Right lobe of liver (tissue), 4 donors: ENCODE measurements around the gene PXDN.

Experiments
- POLR2A ChIP-seq: fragments of 450-650 bp; IDR thresholded peaks from one replicate; pipeline ENCODE4 v1.6.1; 2017; ENCODE audit warnings: antibody characterized with exemption, mild to moderate bottlenecking
- TF ChIP-seq, protein P1 (sequence below), 4 donors: fragments of 200-600 bp in 3 of 4; fragments of 450-650 bp in 1 of 4; IDR thresholded peaks; one replicate each; pipeline versions ENCODE4 v1.5.1 to v1.8.0; 2016 to 2022; ENCODE audit warnings: antibody characterized with exemption in 4 of 4, mild to moderate bottlenecking in 2 of 4
- donor health status: DM: no; HTN: no; CAD: no.
- donor health status: DM: no; HTN: no; CAD: no.
- donor health status: DM: no; HTN: yes; CAD: no.

DNA sequence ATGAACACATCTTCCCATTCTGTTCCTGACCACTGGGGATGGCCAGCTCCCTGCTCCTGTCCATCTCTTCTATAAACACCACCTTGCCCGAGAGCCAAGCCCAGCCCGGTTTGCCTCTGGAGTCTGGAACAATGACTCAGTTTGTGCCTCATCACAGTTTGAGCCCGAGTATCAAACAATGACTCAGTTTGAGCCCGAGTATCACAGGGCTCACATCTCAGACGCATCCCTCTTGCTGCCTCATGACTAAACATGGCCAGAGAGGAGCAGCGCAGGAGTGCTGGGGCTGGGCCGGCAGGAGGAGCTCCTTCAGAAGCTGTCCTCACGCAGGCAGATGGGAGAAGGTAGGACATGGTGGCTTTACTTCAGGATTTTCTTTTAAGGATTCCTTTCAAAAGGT is 68.7 kb downstream of the PXDN start:
- TF ChIP-seq POLR2A = no peak
- TF ChIP-seq, protein P1, sequence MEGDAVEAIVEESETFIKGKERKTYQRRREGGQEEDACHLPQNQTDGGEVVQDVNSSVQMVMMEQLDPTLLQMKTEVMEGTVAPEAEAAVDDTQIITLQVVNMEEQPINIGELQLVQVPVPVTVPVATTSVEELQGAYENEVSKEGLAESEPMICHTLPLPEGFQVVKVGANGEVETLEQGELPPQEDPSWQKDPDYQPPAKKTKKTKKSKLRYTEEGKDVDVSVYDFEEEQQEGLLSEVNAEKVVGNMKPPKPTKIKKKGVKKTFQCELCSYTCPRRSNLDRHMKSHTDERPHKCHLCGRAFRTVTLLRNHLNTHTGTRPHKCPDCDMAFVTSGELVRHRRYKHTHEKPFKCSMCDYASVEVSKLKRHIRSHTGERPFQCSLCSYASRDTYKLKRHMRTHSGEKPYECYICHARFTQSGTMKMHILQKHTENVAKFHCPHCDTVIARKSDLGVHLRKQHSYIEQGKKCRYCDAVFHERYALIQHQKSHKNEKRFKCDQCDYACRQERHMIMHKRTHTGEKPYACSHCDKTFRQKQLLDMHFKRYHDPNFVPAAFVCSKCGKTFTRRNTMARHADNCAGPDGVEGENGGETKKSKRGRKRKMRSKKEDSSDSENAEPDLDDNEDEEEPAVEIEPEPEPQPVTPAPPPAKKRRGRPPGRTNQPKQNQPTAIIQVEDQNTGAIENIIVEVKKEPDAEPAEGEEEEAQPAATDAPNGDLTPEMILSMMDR (IDR thresholded peaks at IDR 0.05) = no peak
